Left ventricle myocardium superior (tissue), 1 donor: ENCODE data around the gene AGPS. TPM values are rescaled to one million over a fixed set of nuclear protein-coding genes. Genes with fewer than 3 reads are reported as not detected.
"Not testable (repeated sequence)": the region's sequence is repeated elsewhere in the genome, so short reads cannot be mapped to it uniquely, and the experiment has no call there.

ENCODE experiments used
- ATAC-seq: fragments of 200-7000 bp; cut with Tn5 transposase; one replicate; pipeline ENCODE4 v1.9.1; 2020; ENCODE audit warnings: mild to moderate bottlenecking, moderate library complexity
- DNase-seq: peaks from one replicate; pipeline ENCODE4 v3.0.0-alpha.2; 2020
- intact Hi-C: fragments of 100-400 bp; cut with micrococcal nuclease; formaldehyde crosslinking; loops from one replicate; pipeline ENCODE4 v1.11.0; 2022
- total RNA-seq: library from RNA; stranded (reverse); fragmentation: NEBNext Ultra II Directional; extraction: Animal tissue kit (Norgen Biotek cat#: 25700); gene quantifications from one replicate; pipeline ENCODE4 v1.2.1, GENCODE V29; 2021
- donor health status: DM: no; HTN: yes; CAD: no; lungs with severe emphysema.

AGPS gene
- total RNA-seq, 1 donor from 2014 or later: 33.4 TPM

GRCh38 chr2:177405029-177405692, 12.6 kb downstream of the AGPS start:
- intact Hi-C loops: no loop called here
- ATAC-seq: no peak
- DNase-seq: no peak

- DNase-seq (no peak), ATAC-seq (no peak)
- intact Hi-C loops: no loop called here
These were observed 13.6 kb downstream of the AGPS start for GRCh38 chr2:177406182-177406581.

- intact Hi-C loops: no loop called here
These were observed 14.5 kb downstream of the AGPS start for GRCh38 chr2:177407031-177407430.

GRCh38 chr2:177410629-177411028, 18.1 kb downstream of the AGPS start:
- intact Hi-C loops, ATAC-seq, DNase-seq: not testable (repeated sequence)

More at GRCh38 chr2:177407031-177407430, 14.5 kb downstream of the AGPS start:
- no peak for DNase-seq
- ATAC-seq: no peak

DNA sequence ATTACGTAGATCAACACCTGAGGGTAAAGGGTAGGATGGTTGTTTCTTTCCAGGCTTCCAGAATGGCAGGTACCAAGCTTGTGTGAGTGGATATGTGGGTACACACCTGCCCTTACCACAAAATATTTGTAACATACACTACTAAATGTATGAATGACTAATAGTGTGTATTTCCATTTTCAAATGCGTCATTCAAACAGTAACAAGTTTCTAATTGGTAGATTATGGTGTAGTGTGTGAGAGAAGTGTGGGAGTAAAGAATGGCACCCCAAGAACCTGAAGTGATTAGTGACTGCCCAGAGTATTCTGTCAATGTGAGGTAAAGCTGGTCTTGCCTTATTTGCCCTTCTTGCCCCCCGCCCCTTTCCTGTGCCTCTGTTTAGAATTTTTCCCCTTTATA, 21.1 kb downstream of the AGPS start:
- intact Hi-C loops: no loop called here

DNA sequence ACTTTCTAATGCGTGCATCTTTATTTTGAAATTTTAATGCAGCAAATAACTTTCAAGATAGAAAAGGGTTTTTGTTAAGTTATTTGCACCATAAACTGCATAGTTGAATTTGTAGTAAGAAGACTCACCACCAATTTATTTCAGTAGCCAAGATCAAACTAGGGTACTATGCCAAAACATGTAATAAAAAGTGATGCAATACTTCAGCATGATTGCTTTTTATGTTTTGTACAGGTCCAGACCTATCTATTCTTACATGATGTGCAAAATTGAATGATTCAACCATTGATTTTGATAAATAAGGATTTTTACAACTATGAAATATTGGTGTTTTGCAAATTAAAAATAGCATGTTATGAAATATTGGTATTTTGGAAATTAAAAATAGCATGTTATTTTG, 26.7 kb downstream of the AGPS start:
- DNase-seq (no peak), ATAC-seq (no peak)
- intact Hi-C loops: loop anchor here (5.0 kb wide), 1 partner anchor 252 kb away; no protein-coding TSS in a partner anchor

More for the DNA sequence above, 21.1 kb downstream of the AGPS start:
- no peak for DNase-seq
- no peak for ATAC-seq

GRCh38 chr2:177422271-177422670, 29.7 kb downstream of the AGPS start:
- DNase-seq: no peak
- ATAC-seq: no peak
- intact Hi-C loops: no loop called here

DNA sequence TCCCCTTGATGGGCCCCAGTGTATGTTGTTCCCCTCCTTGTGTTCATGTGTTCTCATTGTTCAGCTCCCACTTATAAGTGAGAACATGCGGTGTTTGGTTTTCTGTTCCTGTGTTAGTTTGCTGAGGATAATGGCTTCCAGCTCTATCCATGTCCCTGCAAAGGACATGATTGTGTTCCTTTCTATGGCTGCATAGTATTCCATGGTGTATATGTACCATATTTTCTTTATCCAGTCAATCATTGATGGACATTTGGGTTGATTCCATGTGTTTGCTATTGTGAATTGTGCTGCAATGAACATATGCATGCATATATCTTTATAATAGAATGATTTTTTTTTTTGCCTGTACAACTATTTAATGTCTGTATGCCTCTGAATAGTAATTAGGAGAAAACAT, 31.5 kb downstream of the AGPS start:
- intact Hi-C loops, DNase-seq, ATAC-seq: not testable (repeated sequence)

DNA sequence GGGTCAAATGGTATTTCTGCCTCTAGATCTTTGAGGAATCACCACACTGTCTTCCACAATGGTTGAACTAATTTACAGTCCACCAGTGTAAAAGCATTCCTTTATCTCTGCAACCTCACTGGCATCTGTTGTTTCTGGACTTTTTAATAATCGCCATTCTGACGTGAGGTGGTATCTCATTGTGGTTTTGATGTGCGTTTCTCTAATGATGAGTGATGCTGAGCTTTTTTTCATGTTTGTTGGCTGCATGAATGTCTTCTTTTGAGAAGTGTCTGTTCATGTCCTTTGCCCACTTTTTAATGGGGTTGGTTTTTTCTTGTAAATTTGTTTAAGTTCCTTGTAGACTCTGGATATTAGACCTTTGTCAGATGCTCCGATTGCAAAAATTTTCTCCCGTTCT, 32.0 kb downstream of the AGPS start:
- DNase-seq, intact Hi-C loops, ATAC-seq: not testable (repeated sequence)

- DNase-seq: no peak
- ATAC-seq: no peak
- intact Hi-C loops: no loop called here
These were observed 34.7 kb downstream of the AGPS start for GRCh38 chr2:177427316-177427715.

- ATAC-seq, DNase-seq, intact Hi-C loops: not testable (repeated sequence)
These were observed 35.4 kb downstream of the AGPS start for GRCh38 chr2:177427936-177428335.

DNA sequence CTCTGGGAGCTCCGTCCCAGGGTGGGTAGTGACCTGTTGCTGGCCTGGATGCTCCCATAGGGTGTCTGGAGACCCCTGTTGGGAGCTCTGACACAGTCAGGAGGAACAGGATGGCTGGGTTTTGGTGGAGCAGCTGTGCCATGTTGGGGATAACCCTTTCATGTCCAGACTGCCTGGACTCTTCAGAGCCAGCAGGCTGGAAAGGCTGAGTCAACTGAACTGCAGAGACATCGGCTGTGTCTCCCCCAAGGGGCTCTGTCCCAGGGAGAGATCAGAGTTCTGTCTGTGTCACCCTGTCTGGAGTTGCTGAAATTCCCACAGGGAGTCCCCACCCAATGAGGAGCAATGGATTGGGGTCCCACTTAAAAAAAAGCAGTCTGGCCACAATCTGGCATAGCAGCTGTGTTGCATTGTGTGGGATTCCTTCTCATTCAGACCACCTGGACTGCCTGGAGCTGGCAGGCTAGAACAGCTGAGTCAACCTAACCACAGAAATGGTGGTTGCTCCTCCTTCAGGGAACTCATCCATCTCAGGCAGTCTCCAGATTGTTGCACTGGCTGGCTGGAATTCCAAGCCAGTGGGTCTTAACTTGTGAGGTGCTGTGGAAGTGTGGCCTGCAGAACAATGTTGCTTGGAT, 37.2 kb downstream of the AGPS start:
- ATAC-seq (no peak), DNase-seq (no peak)
- intact Hi-C loops: no loop called here

GRCh38 chr2:177430411-177430810, 37.8 kb downstream of the AGPS start:
- no peak for DNase-seq
- ATAC-seq: no peak
- intact Hi-C loops: no loop called here

DNA sequence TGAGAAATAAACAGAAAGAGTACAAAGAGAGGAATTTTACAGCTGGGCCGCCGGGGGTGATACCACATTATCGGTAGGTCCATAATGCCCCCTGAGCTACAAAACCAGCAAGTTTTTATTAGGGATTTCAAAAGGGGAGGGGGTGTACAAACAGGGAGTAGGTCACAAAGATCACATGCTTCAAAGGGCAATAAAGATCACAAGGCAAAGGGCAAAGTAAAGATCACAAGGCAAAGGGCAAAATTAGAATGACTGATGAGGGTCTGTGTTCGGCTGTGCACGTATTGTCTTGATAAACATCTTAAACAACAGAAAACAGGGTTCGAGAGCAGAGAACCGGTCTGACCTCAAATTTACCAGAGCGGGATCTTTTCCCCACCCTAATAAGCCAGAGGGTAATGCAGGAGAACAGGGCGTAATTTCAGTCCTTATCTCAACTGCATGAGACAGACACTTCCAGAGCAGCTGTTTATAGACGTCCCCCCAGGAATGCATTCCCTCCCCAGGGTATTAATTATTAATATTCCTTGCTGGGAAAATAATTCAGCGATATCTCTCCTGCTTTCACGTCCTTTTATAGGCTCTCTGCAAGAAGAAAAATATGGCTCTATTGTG, 38.6 kb downstream of the AGPS start:
- intact Hi-C loops, DNase-seq, ATAC-seq: not testable (repeated sequence)

- ATAC-seq: no peak
- intact Hi-C loops: no loop called here
- DNase-seq: no peak
These were observed 40.1 kb downstream of the AGPS start for GRCh38 chr2:177432703-177433102.

DNA sequence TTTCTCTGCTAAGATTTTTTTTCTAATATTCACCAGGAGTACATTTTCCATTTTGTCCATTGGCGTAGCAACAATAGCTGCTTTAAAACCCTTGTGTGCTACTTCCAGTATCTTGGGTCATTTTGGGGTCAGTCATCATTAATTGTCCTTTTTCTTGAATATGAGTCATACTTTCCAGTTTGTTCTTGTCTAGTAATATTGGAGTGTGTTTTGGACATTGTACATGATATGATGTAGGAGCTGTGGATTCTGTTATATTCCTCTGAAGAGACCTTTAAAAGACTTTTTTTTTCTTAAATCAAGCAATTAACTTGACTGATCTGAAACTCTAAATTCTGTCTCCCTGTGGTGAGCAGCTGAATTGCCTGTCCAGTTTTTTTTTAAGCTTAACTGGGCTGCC, 40.8 kb downstream of the AGPS start:
- ATAC-seq (no peak), DNase-seq (no peak)
- intact Hi-C loops: no loop called here

DNA sequence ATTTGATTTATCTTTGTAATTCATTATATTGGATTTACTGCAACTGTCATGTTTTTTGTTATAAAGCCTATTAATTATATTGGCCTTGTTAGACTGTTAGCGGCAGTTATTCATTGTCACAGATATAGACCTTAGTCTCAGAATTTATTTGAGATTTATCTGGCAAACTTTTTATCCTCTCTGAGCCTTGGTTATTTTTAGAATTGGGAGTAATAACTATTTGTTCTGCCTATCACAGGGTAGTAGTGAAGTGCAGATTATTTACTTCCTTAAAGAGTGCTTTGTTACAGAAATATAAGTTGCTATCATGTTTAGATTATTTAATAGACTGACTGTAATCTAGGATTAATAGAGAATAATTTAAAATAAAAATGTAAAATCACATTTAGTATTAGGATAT, 41.9 kb downstream of the AGPS start:
- no peak for DNase-seq
- no peak for ATAC-seq
- intact Hi-C loops: no loop called here

- intact Hi-C loops: no loop called here
- DNase-seq: no peak
- no peak for ATAC-seq
These were observed 52.6 kb downstream of the AGPS start for GRCh38 chr2:177445200-177445599.

- no peak for ATAC-seq
- intact Hi-C loops: no loop called here
- DNase-seq: no peak
These were observed 55.5 kb downstream of the AGPS start for GRCh38 chr2:177448031-177448430.

DNA sequence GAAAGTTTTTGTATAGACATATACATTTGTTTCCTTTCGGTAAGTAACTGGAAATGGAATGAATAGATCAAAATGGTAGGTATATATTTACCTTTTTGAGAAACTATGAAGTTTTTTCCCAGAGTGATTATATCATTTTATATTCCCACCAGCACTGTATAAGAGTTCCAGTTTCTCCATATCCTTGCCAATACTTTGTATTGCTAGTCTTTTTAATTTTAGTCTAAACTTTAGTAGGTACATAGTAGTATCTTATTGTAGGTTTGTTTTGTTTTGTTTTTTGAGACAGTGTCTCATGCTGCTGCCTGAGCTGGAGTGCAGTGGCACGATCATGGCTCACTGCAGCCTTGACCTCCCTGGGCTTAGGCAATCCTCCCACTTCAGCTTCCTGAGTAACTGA, 56.6 kb downstream of the AGPS start:
- intact Hi-C loops: no loop called here
- no peak for ATAC-seq
- DNase-seq: no peak
